LHCN-M2 (cell line): ENCODE measurements around the gene CDCA5. TPM values are rescaled to one million over a fixed set of nuclear protein-coding genes. Genes with fewer than 3 reads are reported as not detected.

ENCODE experiments used
- DNase-seq: peaks from one replicate; pipeline ENCODE4 v3.0.0-alpha.2; 2012; ENCODE audit warnings: low read depth
- total RNA-seq: library from RNA; depleted of rRNA; stranded (reverse); fragments of >200 nt; gene quantifications from 2 replicates; pipeline ENCODE4 v1.2.3, GENCODE V29; 2014; rRNA removed

The CDCA5 gene
- total RNA-seq, 1 experiment from 2014 or later: 48.0 TPM

- DNase-seq: no peak
Measured at GRCh38 chr11:65045061-65045460, 38.8 kb downstream of the CDCA5 start.

DNA sequence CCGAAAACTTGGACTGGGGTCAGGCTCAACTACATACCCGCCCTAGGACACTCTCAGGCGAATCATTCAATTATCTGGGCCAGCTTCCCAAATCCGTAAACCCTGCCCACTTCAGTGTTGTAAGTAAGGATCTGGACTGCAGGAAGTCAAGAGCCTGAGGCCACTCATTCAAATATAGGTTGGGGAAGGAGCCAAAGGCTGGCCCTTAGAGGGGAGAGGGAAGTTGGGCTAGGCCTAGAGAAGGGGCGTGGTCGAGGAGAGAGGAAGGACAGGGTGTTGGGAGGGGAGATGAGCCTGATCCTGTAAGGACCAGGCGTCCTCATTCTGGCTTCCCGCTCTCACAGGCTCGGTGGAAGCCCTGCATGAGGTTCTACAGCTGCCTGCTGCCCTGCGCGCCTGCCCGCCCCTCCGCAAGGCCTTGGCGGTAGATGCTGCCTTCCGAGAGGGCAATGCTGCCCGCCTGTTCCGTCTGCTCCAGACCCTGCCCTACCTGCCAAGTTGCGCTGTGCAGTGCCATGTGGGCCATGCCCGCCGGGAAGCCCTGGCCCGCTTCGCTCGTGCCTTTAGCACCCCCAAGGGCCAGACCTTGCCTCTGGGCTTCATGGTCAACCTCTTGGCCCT, 39.8 kb downstream of the CDCA5 start:
- no peak for DNase-seq

GRCh38 chr11:65042891-65043290, 40.9 kb downstream of the CDCA5 start:
- DNase-seq: no peak

DNA sequence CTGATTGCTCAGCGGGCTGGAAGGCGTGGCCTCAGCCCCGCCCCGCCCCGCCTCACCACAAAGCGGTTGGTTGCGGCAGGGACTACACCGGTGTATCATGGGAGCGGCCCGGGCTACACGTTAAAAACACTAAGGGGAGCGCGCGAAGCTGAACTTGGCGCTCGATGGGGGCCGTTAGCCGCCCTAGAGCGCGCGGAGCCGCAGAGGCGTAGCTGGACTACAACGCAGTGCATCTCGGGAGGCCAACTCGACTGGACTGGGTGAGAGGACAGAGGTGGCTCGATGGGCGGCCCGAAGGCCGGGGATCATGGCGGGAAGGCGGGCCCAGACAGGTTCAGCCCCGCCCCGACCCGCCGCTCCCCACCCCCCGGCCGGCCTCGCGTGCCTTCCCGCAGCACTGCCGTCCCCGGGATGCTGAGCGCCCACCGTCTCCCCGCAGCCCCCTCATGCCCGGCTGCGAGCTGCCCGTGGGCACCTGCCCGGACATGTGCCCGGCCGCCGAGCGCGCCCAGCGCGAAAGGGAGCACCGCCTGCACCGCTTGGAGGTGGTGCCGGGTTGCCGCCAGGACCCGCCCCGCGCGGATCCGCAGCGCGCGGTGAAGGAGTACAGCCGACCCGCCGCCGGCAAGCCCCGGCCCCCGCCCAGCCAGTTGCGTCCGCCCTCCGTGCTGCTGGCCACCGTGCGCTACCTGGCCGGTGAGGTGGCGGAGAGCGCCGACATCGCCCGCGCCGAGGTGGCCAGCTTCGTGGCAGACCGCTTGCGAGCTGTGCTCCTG, 42.8 kb downstream of the CDCA5 start, which contains the start of gene SAC3D1:
SAC3D1 (plus strand) TSS at position 364 of the 776 bp plus-strand sequence; CDS start at position 447, 83 bp downstream.
- peak; percentile 96 for DNase-seq

GRCh38 chr11:65040520-65040846, 43.4 kb downstream of the CDCA5 start:
- no peak for DNase-seq

GRCh38 chr11:65036931-65037330, 46.9 kb downstream of the CDCA5 start:
- no peak for DNase-seq

GRCh38 chr11:65035579-65035978, 48.3 kb downstream of the CDCA5 start:
- DNase-seq: no peak

DNA sequence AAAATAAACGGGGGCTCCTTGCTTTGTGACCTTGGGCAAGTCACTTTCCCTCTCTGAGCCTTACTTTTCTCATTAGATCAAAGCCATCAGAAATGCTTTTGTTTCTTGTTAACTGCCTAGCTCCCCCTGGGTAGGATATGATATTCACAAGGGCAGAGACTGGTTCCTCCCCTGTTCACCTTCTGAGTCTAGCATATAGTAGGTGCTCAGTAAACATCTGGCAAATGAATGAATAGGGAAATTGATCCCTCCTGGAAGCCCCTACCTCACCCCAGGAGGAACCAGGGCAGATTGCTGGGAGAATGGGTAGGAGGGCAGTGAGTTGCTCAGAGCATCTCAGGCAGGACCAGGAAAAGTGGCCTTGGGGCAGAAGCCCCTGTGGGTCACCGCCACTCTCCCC, 49.4 kb downstream of the CDCA5 start:
- no peak for DNase-seq

- DNase-seq: no peak
Measured at GRCh38 chr11:65032216-65032615, 51.6 kb downstream of the CDCA5 start.

Other genes starting within 250 kb of the CDCA5 start
- gene CDC42BPG, start 239.4 kb downstream of the CDCA5 start, total RNA-seq: 0.11 TPM in 1 of 2 replicates, not detected in the other
- gene EHD1, start 205.4 kb downstream of the CDCA5 start, total RNA-seq: 73.5 and 84.6 TPM in 2 replicates
- gene ATG2A, start 166.8 kb downstream of the CDCA5 start, total RNA-seq: 17.7 and 22.9 TPM in 2 replicates
- gene PPP2R5B, start 159.4 kb downstream of the CDCA5 start, total RNA-seq: 19.2 and 27.3 TPM in 2 replicates
- gene GPHA2, start 148.1 kb downstream of the CDCA5 start, total RNA-seq: not detected in 2 replicates
- gene MAJIN, start 111.9 kb downstream of the CDCA5 start, total RNA-seq: not detected in 2 replicates
- gene BATF2, start 87.1 kb downstream of the CDCA5 start, total RNA-seq: 0.19 and 0.40 TPM in 2 replicates
- gene ARL2, start 69.9 kb downstream of the CDCA5 start, total RNA-seq: 102 and 115 TPM in 2 replicates
- 15.2 and 16.0 TPM in 2 replicates for gene SNX15, start 56.6 kb downstream of the CDCA5 start, total RNA-seq
- gene SAC3D1, start 42.8 kb downstream of the CDCA5 start, total RNA-seq: 21.7 and 23.5 TPM in 2 replicates
- gene NAALADL1, start 25.5 kb downstream of the CDCA5 start, total RNA-seq: not detected in 2 replicates
- gene ZFPL1, start 182 bp upstream of the CDCA5 start, total RNA-seq: 55.7 and 59.9 TPM in 2 replicates
- gene VPS51, start 12.2 kb upstream of the CDCA5 start, total RNA-seq: 111 and 174 TPM in 2 replicates
- gene TM7SF2, start 27.8 kb upstream of the CDCA5 start, total RNA-seq: 0.96 and 3.3 TPM in 2 replicates
- 13.7 and 20.9 TPM in 2 replicates for gene ZNHIT2, start 33.7 kb upstream of the CDCA5 start, total RNA-seq
- 246 and 445 TPM in 2 replicates for gene FAU, start 38.1 kb upstream of the CDCA5 start, total RNA-seq
- 58.5 and 68.3 TPM in 2 replicates for gene MRPL49, start 38.3 kb upstream of the CDCA5 start, total RNA-seq
- 14.6 and 18.3 TPM in 2 replicates for gene SYVN1, start 50.5 kb upstream of the CDCA5 start, total RNA-seq
- not detected in 2 replicates for gene SPDYC, start 86.2 kb upstream of the CDCA5 start, total RNA-seq
- 125 and 141 TPM in 2 replicates for gene CAPN1, start 97.9 kb upstream of the CDCA5 start, total RNA-seq
- gene POLA2, start 177.9 kb upstream of the CDCA5 start, total RNA-seq: 30.0 and 33.4 TPM in 2 replicates
- 10.2 and 20.5 TPM in 2 replicates for gene CDC42EP2, start 230.8 kb upstream of the CDCA5 start, total RNA-seq
- 32.1 and 41.6 TPM in 2 replicates for gene DPF2, start 249.8 kb upstream of the CDCA5 start, total RNA-seq